22Rv1 (cell line): ENCODE results near the gene CYP21A2.
"Not testable (repeated sequence)": the region's sequence is repeated elsewhere in the genome, so short reads cannot be mapped to it uniquely, and the experiment has no call there.

Experiments used
- CTCF ChIP-seq: fragments of 450-650 bp; IDR thresholded peaks from 2 replicates; pipeline ENCODE4 v1.5.1; 2017; ENCODE audit warnings: mild to moderate bottlenecking
- ZFX ChIP-seq: fragments of 450-650 bp; IDR thresholded peaks from 2 replicates; pipeline ENCODE4 v1.6.1; 2017; ENCODE audit warnings: antibody characterized with exemption, borderline replicate concordance

GRCh38 chr6:32022100-32022499, 16.1 kb upstream of the CYP21A2 start:
- not testable (repeated sequence) for TF ChIP-seq CTCF, ZFX
